T-cell (primary cell): Measurements from ENCODE around the gene FANCC. TPM values are rescaled to one million over a fixed set of nuclear protein-coding genes. Genes with fewer than 3 reads are reported as not detected.
"Not testable (repeated sequence)": the region's sequence is repeated elsewhere in the genome, so short reads cannot be mapped to it uniquely, and the experiment has no call there.

ENCODE experiments used
- ATAC-seq, 4 experiments: fragments of 200-7000 bp in 3 of 4; fragments of 150-1000 bp in 1 of 4; cut with Tn5 transposase; replicated peaks in 1 of 4; 1 replicate in 3 of 4; 2 replicates in 1 of 4; pipeline ENCODE4 v1.10.0; 2021; ENCODE audit warnings: moderate library complexity in 3 of 4, mild to moderate bottlenecking in 2 of 4, moderate number of reproducible peaks in 1 of 4
- CTCF ChIA-PET, 2 donors: fragments of 300-600 bp; sonication (Branson Sonifier 250); formaldehyde crosslinking; loops; one replicate each; lab custom pipeline; 2022; ENCODE audit warnings: antibody characterized with exemption in 2 of 2; lab: Charles Lee
- POLR2A ChIA-PET, 2 donors: fragments of 300-600 bp; sonication (Branson Sonifier 250); formaldehyde crosslinking; loops; one replicate each; lab custom pipeline; 2022; ENCODE audit warnings: antibody characterized with exemption in 2 of 2; lab: Charles Lee
- DNase-seq, 35 experiments: peaks; one replicate each; pipeline versions ENCODE4 v3.0.0 to v3.0.0-alpha.2; 2013 to 2023
- H3K27ac ChIP-seq: one replicate; pipeline ENCODE4 v1.5.1; 2013; ENCODE audit warnings: low read length
- H3K27me3 ChIP-seq, 2 experiments: replicated peaks in 1 of 2; 1 replicate in 1 of 2; 2 replicates in 1 of 2; pipeline versions ENCODE4 v1.6.1 to v1.7.0; 2013; ENCODE audit warnings: low read length in 1 of 2, mixed read lengths in 1 of 2; ENCODE audit not compliant: control insufficient read depth in 2 of 2, insufficient read depth in 2 of 2; ENCODE audit errors: extremely low read depth in 1 of 2
- H3K36me3 ChIP-seq, 2 donors: 1 replicate in 1 of 2; 2 replicates in 1 of 2; pipeline versions ENCODE4 v1.6.1 to v1.7.0; 2013; ENCODE audit warnings: low read length in 1 of 2; ENCODE audit not compliant: control insufficient read depth in 2 of 2, insufficient read depth in 1 of 2; ENCODE audit errors: extremely low read depth in 1 of 2
- H3K4me1 ChIP-seq, 2 experiments: 1 replicate in 1 of 2; 2 replicates in 1 of 2; pipeline versions ENCODE4 v1.6.1 to v1.7.0; 2013; ENCODE audit warnings: low read length in 2 of 2, mixed read lengths in 1 of 2; ENCODE audit not compliant: insufficient read depth in 2 of 2, control insufficient read depth in 1 of 2; ENCODE audit errors: extremely low read depth in 1 of 2
- H3K4me3 ChIP-seq, 2 donors: 1 replicate in 1 of 2; 2 replicates in 1 of 2; pipeline versions ENCODE4 v1.5.1 to v1.7.0; 2013; ENCODE audit warnings: mild to moderate bottlenecking in 2 of 2, low read length in 1 of 2, moderate library complexity in 1 of 2; ENCODE audit not compliant: control insufficient read depth in 1 of 2; ENCODE audit errors: extremely low read depth in 1 of 2
- H3K9me3 ChIP-seq: 2 replicates; pipeline ENCODE4 v1.7.0; 2013
- H3K27ac Mint-ChIP-seq, 2 donors: one replicate each; pipeline ENCODE4 v1.8.0; 2020 to 2021; ENCODE audit warnings: mild to moderate bottlenecking in 2 of 2, mixed read lengths in 2 of 2
- H3K27me3 Mint-ChIP-seq, 2 donors: one replicate each; pipeline ENCODE4 v1.8.0; 2021 to 2022; ENCODE audit warnings: mixed read lengths in 2 of 2
- H3K36me3 Mint-ChIP-seq: one replicate; pipeline ENCODE4 v1.8.0; 2021; ENCODE audit warnings: mixed read lengths
- H3K4me1 Mint-ChIP-seq, 3 donors: one replicate each; pipeline ENCODE4 v1.8.0; 2020 to 2022; ENCODE audit warnings: mixed read lengths in 3 of 3, mild to moderate bottlenecking in 1 of 3
- H3K4me3 Mint-ChIP-seq, 3 donors: one replicate each; pipeline ENCODE4 v1.8.0; 2020 to 2022; ENCODE audit warnings: mild to moderate bottlenecking in 3 of 3, mixed read lengths in 3 of 3, moderate library complexity in 3 of 3
- H3K9me3 Mint-ChIP-seq, 3 donors: one replicate each; pipeline ENCODE4 v1.8.0; 2020 to 2022; ENCODE audit warnings: mixed read lengths in 3 of 3
- WGBS: methylation state at CpG from one replicate; pipeline ENCODE4 v1.1.5; 2013; ENCODE audit warnings: missing lambda C conversion rate; ENCODE audit not compliant: insufficient coverage; 5-methylcytosine and 5-hydroxymethylcytosine counted together
- total RNA-seq, 35 experiments: library from RNA in 6 of 35; stranded (reverse) in 6 of 35; fragments of 120-200 nt in 1 of 35; gene quantifications; one replicate each; pipeline versions ENCODE4 v1.2.1 to v1.2.4 and lab custom pipeline; 2013 to 2026

The FANCC gene
- total RNA-seq, 5 donors from 2014 or later (not counting 1 experiment from before 2014, with no cell fraction given), result 4.2 to 11.6 (median 4.8) TPM

DNA sequence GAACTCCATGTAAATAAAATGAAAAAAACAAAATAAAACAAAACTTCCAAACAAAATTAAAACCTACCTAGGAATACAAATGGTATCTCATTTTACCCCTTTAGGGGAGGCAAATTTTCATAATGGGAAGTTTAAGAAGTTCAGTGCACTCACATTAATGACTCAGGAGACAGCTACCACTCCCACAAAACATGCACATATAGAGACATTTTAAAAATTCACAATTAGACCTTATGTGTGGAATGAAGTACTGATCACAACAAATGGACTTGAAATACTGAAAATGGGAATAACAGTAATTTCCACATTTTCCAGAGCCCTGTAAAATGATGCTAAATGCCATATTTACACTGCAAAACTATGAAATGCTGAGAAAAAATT is 91.8 kb downstream of the FANCC start:
- POLR2A ChIA-PET, result no interaction called here
- Mint-ChIP-seq H3K27me3 (no peaks in the 10 kb centered on the region), H3K9me3 (no peaks in the 10 kb centered on the region), H3K36me3 (peaks cover 13% of the 10 kb centered on the region), H3K4me1 (no peaks in the 10 kb centered on the region), H3K27ac (no peak overlapping the region), H3K4me3 (no peak overlapping the region)
- CTCF ChIA-PET, result no interaction called here
- no peak overlapping the region for H3K4me3 ChIP-seq
- no peak overlapping the region for H3K27ac ChIP-seq
- no peaks in the 10 kb centered on the region for H3K9me3 ChIP-seq
- no peak for DNase-seq
- H3K4me1 ChIP-seq, result no peaks in the 10 kb centered on the region
- H3K36me3 ChIP-seq, result peaks cover 0 to 3% of the 10 kb centered on the region in 2 donors
- H3K27me3 ChIP-seq, result no peaks in the 10 kb centered on the region
- no peak for ATAC-seq

DNA sequence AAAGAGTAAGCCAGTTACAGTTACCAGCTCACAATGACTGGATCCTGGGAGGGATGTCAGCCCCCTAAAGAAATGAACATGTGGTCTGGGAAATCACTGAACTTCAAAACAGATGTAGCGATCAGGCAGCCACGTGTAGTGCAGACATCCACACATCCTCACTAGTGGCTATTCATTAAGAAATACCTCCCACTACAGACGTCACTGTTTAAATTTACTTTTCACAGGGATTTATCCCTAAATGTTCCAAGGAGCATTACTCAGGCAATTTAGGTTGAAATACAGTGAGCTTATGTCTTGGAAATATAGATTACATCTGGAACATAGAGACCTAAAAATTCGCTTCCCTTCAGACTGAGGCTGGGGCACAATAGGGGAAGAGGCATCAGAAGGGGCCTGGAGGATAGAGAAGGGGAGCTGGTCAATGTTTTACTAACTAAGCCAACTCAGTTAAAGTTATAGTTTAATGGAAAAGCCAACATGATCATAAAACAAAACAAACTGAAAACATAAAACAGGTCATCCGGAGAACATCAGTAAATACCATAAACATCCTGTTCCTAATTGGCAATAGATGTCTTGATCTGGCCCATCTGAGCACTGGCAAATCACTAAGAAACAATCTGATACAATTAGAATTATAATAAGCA is 92.3 kb downstream of the FANCC start:
- Histone ChIP-seq H3K9me3 (no peaks in the 10 kb centered on the region), H3K4me3 (no peak overlapping the region), H3K36me3 (peaks cover 0 to 3% of the 10 kb centered on the region in 2 donors), H3K4me1 (no peaks in the 10 kb centered on the region), H3K27ac (no peak overlapping the region), H3K27me3 (no peaks in the 10 kb centered on the region)
- Mint-ChIP-seq H3K27ac (no peak overlapping the region), H3K4me3 (no peak overlapping the region), H3K27me3 (no peaks in the 10 kb centered on the region), H3K36me3 (peaks cover 11% of the 10 kb centered on the region), H3K4me1 (no peaks in the 10 kb centered on the region), H3K9me3 (no peaks in the 10 kb centered on the region)
- DNase-seq (no peak), ATAC-seq (no peak)
- CTCF ChIA-PET, result no interaction called here
- no CpG with 5 or more reads among the region's 5 CpGs for WGBS
- POLR2A ChIA-PET, result no interaction called here

DNA sequence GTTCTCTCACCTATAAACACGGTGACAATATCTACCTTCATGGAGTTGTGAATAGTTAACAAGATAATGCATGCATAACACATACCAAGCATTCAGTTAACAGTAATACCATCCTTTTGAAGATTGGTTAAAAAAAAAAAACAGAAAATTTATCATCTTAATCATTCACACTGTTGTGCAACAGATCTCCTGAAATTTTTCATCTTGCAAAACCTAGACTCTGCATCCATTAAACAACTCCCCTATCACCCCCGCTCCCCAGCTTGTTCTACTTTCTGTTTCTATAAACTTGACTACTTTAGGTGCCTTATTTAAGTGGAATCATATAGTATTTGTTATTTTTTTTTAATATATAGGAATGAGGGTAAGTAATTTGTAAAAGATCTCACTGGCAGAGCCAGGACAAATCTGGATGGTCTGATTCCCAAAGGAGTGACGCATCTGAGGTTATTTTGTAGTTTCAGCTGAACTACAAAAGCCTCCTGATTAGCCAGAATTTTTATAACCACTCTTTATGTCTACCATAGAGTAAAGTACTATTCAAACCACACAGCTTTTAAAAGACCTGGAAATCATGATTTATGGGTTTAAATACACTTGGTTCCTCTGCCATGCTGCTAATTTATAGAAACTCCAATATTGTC is 93.0 kb downstream of the FANCC start:
- Histone ChIP-seq H3K4me1 (no peaks in the 10 kb centered on the region), H3K27me3 (no peaks in the 10 kb centered on the region), H3K36me3 (peaks cover 0 to 3% of the 10 kb centered on the region in 2 donors), H3K9me3 (no peaks in the 10 kb centered on the region), H3K4me3 (no peak overlapping the region), H3K27ac (no peak overlapping the region)
- DNase-seq (no peak), ATAC-seq (no peak)
- POLR2A ChIA-PET, result no interaction called here
- CTCF ChIA-PET, result interaction anchor here in 1 of 2 donors (0.9 kb wide), 1 partner anchor 8 kb away, joined by 3 read pairs; no protein-coding TSS in a partner anchor
- Mint-ChIP-seq H3K4me1 (no peaks in the 10 kb centered on the region), H3K4me3 (no peak overlapping the region), H3K36me3 (peaks cover 16% of the 10 kb centered on the region), H3K9me3 (no peaks in the 10 kb centered on the region), H3K27me3 (no peaks in the 10 kb centered on the region), H3K27ac (no peak overlapping the region)
- no CpG with 5 or more reads among the region's 3 CpGs for WGBS

DNA sequence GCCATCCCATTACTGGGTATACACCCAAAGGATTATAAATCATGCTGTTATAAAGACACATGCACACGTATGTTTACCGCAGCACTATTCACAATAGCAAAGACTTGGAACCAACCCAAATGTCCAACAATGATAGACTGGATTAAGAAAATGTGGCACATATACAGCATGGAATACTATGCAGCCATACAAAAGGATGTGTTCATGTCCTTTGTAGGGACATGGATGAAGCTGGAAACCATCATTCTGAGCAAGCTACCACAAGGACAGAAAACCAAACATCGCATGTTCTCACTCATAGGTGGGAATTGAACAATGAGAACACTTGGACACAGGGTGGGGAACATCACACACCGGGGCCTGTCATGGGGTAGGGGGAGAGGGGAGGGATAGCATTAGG is 97.2 kb downstream of the FANCC start:
- H3K27me3 Mint-ChIP-seq, result not testable (repeated sequence)

DNA sequence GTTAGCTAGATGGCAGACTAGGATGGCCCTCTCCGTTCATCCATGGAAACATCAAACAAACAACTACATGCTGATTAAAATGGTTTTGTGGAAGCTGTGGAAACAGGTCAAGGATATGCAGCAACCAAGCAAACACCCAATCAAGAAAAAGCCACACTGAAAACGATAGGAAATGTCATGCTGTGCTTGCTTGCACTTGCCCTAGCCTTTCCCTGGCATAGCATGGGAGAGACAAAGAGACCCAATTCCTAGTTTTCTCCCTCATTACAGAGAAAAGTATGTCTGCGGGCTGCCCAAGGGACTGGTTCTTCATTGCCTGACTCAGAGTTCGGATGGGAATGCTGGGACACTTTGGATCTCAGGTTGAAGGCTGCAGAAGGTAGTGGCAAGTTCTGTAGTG is 98.7 kb downstream of the FANCC start:
- Mint-ChIP-seq H3K4me1 (peaks cover 7 to 9% (median 9%) of the 10 kb centered on the region in 3 donors), H3K4me3 (no peak overlapping the region), H3K27me3 (no peaks in the 10 kb centered on the region), H3K9me3 (no peaks in the 10 kb centered on the region), H3K36me3 (peaks cover 16% of the 10 kb centered on the region), H3K27ac (no peak overlapping the region)
- peaks cover 0 to 3% of the 10 kb centered on the region in 2 donors for H3K36me3 ChIP-seq
- ATAC-seq, result no peak
- CTCF ChIA-PET, result no interaction called here
- H3K4me1 ChIP-seq, result peaks cover 0 to 6% of the 10 kb centered on the region in 2 experiments
- DNase-seq, result no peak
- POLR2A ChIA-PET, result no interaction called here
- no peak overlapping the region for H3K4me3 ChIP-seq
- WGBS, result 86% methylated on average over 2 of the region's 4 CpGs
- no peak overlapping the region for H3K27ac ChIP-seq
- no peaks in the 10 kb centered on the region for H3K27me3 ChIP-seq
- H3K9me3 ChIP-seq, result no peaks in the 10 kb centered on the region

More for the DNA sequence above, 97.2 kb downstream of the FANCC start:
- H3K4me3 ChIP-seq, ATAC-seq, DNase-seq, H3K9me3 Mint-ChIP-seq, H3K36me3 ChIP-seq, CTCF ChIA-PET, H3K4me1 Mint-ChIP-seq, POLR2A ChIA-PET, H3K27ac ChIP-seq, H3K27me3 ChIP-seq, H3K27ac Mint-ChIP-seq, H3K9me3 ChIP-seq, H3K4me1 ChIP-seq, H3K4me3 Mint-ChIP-seq: not testable (repeated sequence)
- peaks cover 16% of the 10 kb centered on the region for H3K36me3 Mint-ChIP-seq
- no CpG with 5 or more reads among the region's 4 CpGs for WGBS

DNA sequence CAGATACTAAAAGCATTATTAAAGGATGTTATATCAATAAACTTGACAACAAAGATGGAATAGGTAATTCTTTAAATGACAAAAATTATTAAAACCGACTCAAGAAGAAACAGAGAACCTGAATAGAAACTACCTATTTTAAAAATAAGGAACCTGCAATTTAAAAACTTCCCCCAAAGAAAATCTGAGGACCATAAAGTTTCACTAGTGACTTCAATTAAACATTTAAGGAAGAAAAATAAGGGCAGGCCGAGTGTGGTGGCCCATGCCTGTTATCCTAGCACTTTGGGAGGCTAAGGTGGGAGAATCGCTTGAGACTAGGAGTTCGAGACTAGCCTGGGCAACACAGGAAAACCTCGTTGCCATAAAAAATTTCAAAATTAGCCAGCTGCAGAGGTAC is 99.6 kb downstream of the FANCC start:
- 78% methylated on average over 3 of the region's 5 CpGs for WGBS
- Histone ChIP-seq H3K4me1 (peaks cover 0 to 6% of the 10 kb centered on the region in 2 experiments), H3K27me3 (no peaks in the 10 kb centered on the region), H3K4me3 (no peak overlapping the region), H3K27ac (no peak overlapping the region), H3K9me3 (no peaks in the 10 kb centered on the region), H3K36me3 (peaks cover 0 to 3% of the 10 kb centered on the region in 2 donors)
- no peak overlapping the region for H3K27ac Mint-ChIP-seq
- peaks cover 7 to 9% (median 9%) of the 10 kb centered on the region in 3 donors for H3K4me1 Mint-ChIP-seq
- ATAC-seq (no peak), DNase-seq (no peak)
- CTCF ChIA-PET, result no interaction called here
- POLR2A ChIA-PET, result no interaction called here
- H3K36me3 Mint-ChIP-seq, result peaks cover 16% of the 10 kb centered on the region
- no peak overlapping the region for H3K4me3 Mint-ChIP-seq
- H3K9me3 Mint-ChIP-seq, result no peaks in the 10 kb centered on the region
- no peaks in the 10 kb centered on the region for H3K27me3 Mint-ChIP-seq
